CD4-positive, alpha-beta T cell treated with Interleukin-10 for 1 hour (primary cell): Measurements from ENCODE around the gene TGDS.
"Not testable (repeated sequence)": the region's sequence is repeated elsewhere in the genome, so short reads cannot be mapped to it uniquely, and the experiment has no call there.

ENCODE experiments used
- DNase-seq: peaks from one replicate; pipeline ENCODE4 v3.0.0-alpha.2; 2020

The TGDS gene

DNA sequence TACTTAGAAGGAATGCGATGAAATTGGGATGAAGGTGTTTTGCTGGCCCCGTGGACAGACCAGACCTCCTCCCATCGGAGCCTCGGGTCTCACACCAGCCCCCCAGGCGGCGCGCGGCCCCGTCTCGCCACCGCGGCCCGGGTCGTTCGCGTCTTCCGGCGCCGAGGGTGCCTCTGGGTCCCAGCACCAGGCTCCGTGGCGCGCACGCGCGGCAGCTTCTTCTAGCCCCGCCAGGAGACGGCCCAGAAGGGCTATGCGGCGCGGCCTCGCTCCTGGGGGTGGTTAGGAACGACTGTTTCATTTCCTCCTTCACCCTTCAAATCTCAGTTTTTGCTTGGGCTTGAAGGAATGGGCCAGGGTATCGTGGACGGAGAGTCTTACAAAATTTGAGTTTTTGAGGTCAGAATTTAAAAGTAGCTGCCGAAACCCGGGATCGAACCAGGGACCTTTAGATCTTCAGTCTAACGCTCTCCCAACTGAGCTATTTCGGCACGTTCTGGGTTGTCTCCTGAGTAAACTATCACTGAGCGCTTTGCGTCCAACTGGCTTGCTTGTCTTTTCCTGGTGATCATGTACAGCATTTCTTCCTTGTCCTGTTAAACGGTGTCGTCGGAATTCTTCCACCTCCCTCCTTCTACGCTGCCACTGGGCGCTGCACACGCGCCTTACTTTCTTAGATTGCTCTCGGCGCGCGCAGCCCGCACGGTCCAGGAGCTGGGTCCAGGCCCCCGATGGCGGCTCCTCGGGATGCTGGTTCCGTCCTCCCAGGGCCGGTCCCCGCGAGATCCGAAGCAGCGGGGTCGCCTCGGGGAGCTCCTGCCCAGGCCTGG lies 46.5 kb downstream of the TGDS start:
- peak; percentile 96 for DNase-seq

- peak; percentile 61 for DNase-seq
Measured at GRCh38 chr13:94548821-94549231, 47.1 kb downstream of the TGDS start.

- no peak for DNase-seq
Measured at GRCh38 chr13:94548382-94548781, 47.6 kb downstream of the TGDS start.

- no peak for DNase-seq
Measured at GRCh38 chr13:94546061-94546839, 49.7 kb downstream of the TGDS start.

DNA sequence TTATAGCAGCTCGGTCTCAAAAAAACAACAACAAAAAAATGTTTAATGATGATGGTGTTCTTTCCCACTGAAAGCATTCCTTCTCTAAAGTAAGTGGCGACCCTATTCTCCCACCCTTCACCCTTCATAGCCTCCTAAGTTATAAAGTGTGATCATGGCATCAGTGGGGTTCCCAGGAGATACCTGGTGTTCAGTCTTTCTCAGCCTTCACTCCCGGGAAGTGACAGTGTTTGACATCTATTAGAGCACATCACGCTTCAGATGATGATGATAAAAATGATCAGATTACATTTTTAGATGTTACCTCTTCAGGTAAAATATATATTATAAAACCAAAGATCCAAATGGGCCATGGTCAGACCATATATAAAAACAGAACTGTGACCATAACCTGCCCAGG lies 51.0 kb downstream of the TGDS start:
- DNase-seq, result no peak

DNA sequence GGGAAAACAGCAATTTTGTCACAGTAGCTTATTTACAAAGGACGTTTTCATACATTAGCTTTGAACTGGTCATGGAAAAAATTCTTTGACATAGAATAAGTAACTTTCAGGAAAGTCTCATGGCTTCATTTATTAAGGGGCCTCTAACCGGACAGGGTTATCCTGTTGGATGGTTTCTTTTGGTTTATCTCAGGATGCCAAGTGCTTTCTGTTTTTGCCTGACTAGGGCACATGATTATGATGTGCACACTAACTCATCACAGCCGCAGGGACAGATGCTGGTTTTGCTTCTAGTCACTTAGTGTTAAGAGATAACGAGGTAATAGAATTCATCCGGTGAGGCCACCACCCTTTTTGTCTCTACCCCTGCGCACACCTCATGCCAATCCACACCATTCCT lies 53.0 kb downstream of the TGDS start:
- DNase-seq, result no peak

- no peak for DNase-seq
Measured at GRCh38 chr13:94537740-94538630, 58.0 kb downstream of the TGDS start.

GRCh38 chr13:94535775-94536174 lies 60.2 kb downstream of the TGDS start:
- no peak for DNase-seq

- no peak for DNase-seq
Measured at GRCh38 chr13:94535231-94535630, 60.7 kb downstream of the TGDS start.

- no peak for DNase-seq
Measured at GRCh38 chr13:94534166-94534565, 61.8 kb downstream of the TGDS start.

- DNase-seq, result not testable (repeated sequence)
Measured at GRCh38 chr13:94532278-94532677, 63.7 kb downstream of the TGDS start.

DNA sequence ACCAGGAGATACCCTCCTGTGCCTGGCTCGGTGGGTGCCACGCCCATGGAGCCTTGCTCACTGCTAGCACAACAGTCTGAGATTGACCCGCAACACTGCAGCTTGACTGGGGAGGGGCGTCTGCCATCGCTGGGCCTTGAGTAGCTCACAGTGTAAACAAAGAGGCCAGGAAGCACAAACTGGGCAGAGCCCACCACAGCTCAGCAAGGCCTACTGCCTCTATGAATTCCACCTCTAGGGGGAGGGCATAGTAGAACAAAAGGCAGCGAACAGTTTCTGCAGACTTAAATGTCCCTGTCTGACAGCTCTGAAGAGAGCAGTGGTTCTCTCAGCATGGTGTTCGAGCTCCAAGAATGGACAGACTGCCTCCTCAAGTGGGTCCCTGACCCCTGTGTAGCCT lies 69.0 kb downstream of the TGDS start:
- DNase-seq, result not testable (repeated sequence)

DNA sequence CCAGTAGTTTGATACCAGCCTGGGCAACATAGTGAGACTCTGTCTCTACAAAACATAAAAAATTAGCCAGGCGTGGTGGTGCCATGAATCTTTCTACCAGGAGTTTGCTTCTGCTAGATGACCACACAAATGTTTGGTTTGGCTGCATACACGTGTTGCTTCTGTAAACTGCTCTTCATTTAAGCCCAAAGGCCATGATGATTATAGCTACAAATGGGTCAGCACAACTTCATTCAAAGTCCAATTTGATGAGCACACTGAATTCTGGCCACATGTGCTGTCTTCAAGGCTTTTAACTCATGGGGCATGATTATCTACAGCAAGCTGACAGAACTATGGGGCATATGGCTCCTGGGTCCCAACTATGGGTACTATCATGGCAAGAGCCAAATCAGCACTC lies 70.2 kb downstream of the TGDS start:
- no peak for DNase-seq

- DNase-seq, result no peak
Measured at GRCh38 chr13:94524407-94524806, 71.5 kb downstream of the TGDS start.
